Hepatocyte (in vitro differentiated cells): ENCODE measurements around the gene RUFY4. TPM values are rescaled to one million over a fixed set of nuclear protein-coding genes. Genes with fewer than 3 reads are reported as not detected.

Source experiments
- DNase-seq: peaks from one replicate; pipeline ENCODE4 v3.0.0-alpha.2; 2016; ENCODE audit warnings: low spot score
- H2AFZ ChIP-seq: fragments of 200-600 bp; sonication (generic); 2 replicates; pipeline ENCODE4 v1.6.0; 2016; ENCODE audit warnings: antibody characterized with exemption, mild to moderate bottlenecking
- H3K27ac ChIP-seq: fragments of 200-600 bp; sonication (generic); 2 replicates; pipeline ENCODE4 v1.5.1; 2016; ENCODE audit warnings: mild to moderate bottlenecking
- H3K27me3 ChIP-seq: fragments of 200-600 bp; sonication (generic); 2 replicates; pipeline ENCODE4 v1.6.1; 2016
- H3K36me3 ChIP-seq: fragments of 200-600 bp; sonication (generic); replicated peaks from 2 replicates; pipeline ENCODE4 v1.5.1; 2016; ENCODE audit warnings: low read depth; ENCODE audit not compliant: insufficient read depth
- H3K4me1 ChIP-seq: fragments of 200-600 bp; sonication (generic); 2 replicates; pipeline ENCODE4 v1.5.1; 2016; ENCODE audit warnings: mild to moderate bottlenecking, moderate library complexity; ENCODE audit not compliant: insufficient read depth
- H3K4me2 ChIP-seq: fragments of 200-600 bp; sonication (generic); 2 replicates; pipeline ENCODE4 v1.6.0; 2016
- H3K4me3 ChIP-seq: fragments of 200-600 bp; sonication (generic); 2 replicates; pipeline ENCODE4 v1.5.1; 2016; ENCODE audit warnings: mild to moderate bottlenecking
- H3K79me2 ChIP-seq: fragments of 200-600 bp; sonication (generic); 2 replicates; pipeline ENCODE4 v1.6.0; 2017; ENCODE audit warnings: mild to moderate bottlenecking
- H3K9me2 ChIP-seq: fragments of 200-600 bp; sonication (generic); replicated peaks from 2 replicates; pipeline ENCODE4 v1.6.0; 2017; ENCODE audit warnings: mild to moderate bottlenecking; ENCODE audit not compliant: insufficient read depth
- H3K9me3 ChIP-seq: fragments of 200-600 bp; sonication (generic); 2 replicates; pipeline ENCODE4 v1.5.1; 2016; ENCODE audit warnings: low read depth, mild to moderate bottlenecking
- H4K20me1 ChIP-seq: fragments of 200-600 bp; sonication (generic); 2 replicates; pipeline ENCODE4 v1.6.0; 2016; ENCODE audit warnings: mild to moderate bottlenecking; ENCODE audit not compliant: insufficient read depth, poor library complexity, severe bottlenecking
- EZH2 ChIP-seq: fragments of 200-600 bp; sonication (generic); IDR thresholded peaks from 2 replicates; pipeline ENCODE4 v1.6.1; 2016; ENCODE audit warnings: antibody characterized with exemption, mild to moderate bottlenecking, borderline replicate concordance
- EZH2phosphoT487 ChIP-seq: fragments of 200-600 bp; sonication (generic); IDR thresholded peaks from one replicate; pipeline ENCODE4 v1.6.1; 2018; ENCODE audit warnings: antibody characterized with exemption, mild to moderate bottlenecking, low read depth, moderate library complexity; ENCODE audit not compliant: unreplicated experiment, severe bottlenecking
- WGBS: methylation state at CpG from one replicate; pipeline ENCODE4 v1.1.6; 2016; ENCODE audit warnings: low lambda C conversion rate; ENCODE audit errors: missing lambda C conversion rate; 5-methylcytosine and 5-hydroxymethylcytosine counted together
- polyA plus RNA-seq: library from polyadenylated mRNA; unstranded; fragments of >200 nt; fragmentation: Nextera tagmentation; extraction: Ambion mirVana; gene quantifications from 2 replicates; pipeline ENCODE4 v1.2.1, GENCODE V29; 2016
- total RNA-seq: library from RNA; depleted of rRNA; stranded (reverse); fragments of >200 nt; gene quantifications from 2 replicates; pipeline ENCODE4 v1.2.3, GENCODE V29; 2014
- TF ChIP-seq, protein P1 (sequence below): fragments of 200-600 bp; sonication (generic); IDR thresholded peaks from 2 replicates; pipeline ENCODE4 v1.5.1; 2016; ENCODE audit warnings: antibody characterized with exemption, mild to moderate bottlenecking; ENCODE audit not compliant: poor library complexity

Gene RUFY4
- total and polyA plus RNA-seq, 2 experiments from 2014 or later: 0.10 to 1.5 TPM

DNA sequence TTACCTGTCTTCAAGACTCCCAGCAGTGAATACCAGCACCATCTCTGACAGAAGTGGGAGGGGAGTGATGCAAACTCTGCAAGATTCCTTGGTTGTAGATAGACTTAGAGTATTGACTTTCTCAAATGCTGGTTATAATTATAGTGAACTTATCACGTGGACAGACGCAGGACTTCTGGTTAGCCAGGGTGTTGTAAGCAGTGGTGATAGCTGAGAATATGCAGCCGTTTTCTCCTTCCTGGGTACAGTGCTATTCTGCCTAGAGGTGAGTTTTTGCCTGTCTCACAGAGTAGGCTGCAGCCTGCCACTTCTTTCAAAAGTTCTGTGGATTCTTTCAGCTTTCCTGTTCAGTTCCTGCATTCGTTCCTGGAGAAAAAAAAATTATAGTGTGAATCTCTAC lies 56.0 kb downstream of the RUFY4 start:
- no peaks in the 10 kb centered on the region for H3K4me1 ChIP-seq
- 53% methylated on average over 4 of the region's 4 CpGs for WGBS
- H3K4me2 ChIP-seq: no peak overlapping the region
- no peaks in the 10 kb centered on the region for H4K20me1 ChIP-seq
- TF ChIP-seq, protein P1, sequence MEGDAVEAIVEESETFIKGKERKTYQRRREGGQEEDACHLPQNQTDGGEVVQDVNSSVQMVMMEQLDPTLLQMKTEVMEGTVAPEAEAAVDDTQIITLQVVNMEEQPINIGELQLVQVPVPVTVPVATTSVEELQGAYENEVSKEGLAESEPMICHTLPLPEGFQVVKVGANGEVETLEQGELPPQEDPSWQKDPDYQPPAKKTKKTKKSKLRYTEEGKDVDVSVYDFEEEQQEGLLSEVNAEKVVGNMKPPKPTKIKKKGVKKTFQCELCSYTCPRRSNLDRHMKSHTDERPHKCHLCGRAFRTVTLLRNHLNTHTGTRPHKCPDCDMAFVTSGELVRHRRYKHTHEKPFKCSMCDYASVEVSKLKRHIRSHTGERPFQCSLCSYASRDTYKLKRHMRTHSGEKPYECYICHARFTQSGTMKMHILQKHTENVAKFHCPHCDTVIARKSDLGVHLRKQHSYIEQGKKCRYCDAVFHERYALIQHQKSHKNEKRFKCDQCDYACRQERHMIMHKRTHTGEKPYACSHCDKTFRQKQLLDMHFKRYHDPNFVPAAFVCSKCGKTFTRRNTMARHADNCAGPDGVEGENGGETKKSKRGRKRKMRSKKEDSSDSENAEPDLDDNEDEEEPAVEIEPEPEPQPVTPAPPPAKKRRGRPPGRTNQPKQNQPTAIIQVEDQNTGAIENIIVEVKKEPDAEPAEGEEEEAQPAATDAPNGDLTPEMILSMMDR: no peak
- TF ChIP-seq EZH2 (no peak), EZH2phosphoT487 (no peak)
- no peaks in the 10 kb centered on the region for H3K9me2 ChIP-seq
- no peak for DNase-seq
- no peak overlapping the region for H3K4me3 ChIP-seq
- H3K27ac ChIP-seq: no peak overlapping the region
- no peaks in the 10 kb centered on the region for H3K79me2 ChIP-seq
- no peak overlapping the region for H2AFZ ChIP-seq
- no peaks in the 10 kb centered on the region for H3K36me3 ChIP-seq
- H3K27me3 ChIP-seq: no peaks in the 10 kb centered on the region
- H3K9me3 ChIP-seq: no peaks in the 10 kb centered on the region

GRCh38 chr2:218125626-218126080 lies 56.6 kb downstream of the RUFY4 start, which contains the start of gene CXCR2:
TSS of gene CXCR2 (plus strand) at chr2:218126028. CDS start at chr2:218134802, 8,774 bp downstream.
- H3K9me2 ChIP-seq: no peaks in the 10 kb centered on the region
- H3K36me3 ChIP-seq: no peaks in the 10 kb centered on the region
- no peak within 1 kb of the TSS for H2AFZ ChIP-seq
- no peak within 1 kb of the TSS for H3K4me3 ChIP-seq
- no peak within 1 kb of the TSS for H3K27ac ChIP-seq
- H3K4me1 ChIP-seq: no peaks in the 10 kb centered on the region
- H3K4me2 ChIP-seq: no peak within 1 kb of the TSS
- WGBS: 85% methylated on average over 8 of the region's 8 CpGs
- TF ChIP-seq EZH2phosphoT487 (no peak), EZH2 (no peak)
- TF ChIP-seq, protein P1: no peak
- no peak for DNase-seq
- H3K79me2 ChIP-seq: no peaks in the 10 kb centered on the region
- H4K20me1 ChIP-seq: no peaks in the 10 kb centered on the region
- no peaks in the 10 kb centered on the region for H3K9me3 ChIP-seq
- H3K27me3 ChIP-seq: no peaks in the 10 kb centered on the region

GRCh38 chr2:218127929-218128455 lies 58.9 kb downstream of the RUFY4 start:
- H2AFZ ChIP-seq: no peak overlapping the region
- H3K4me2 ChIP-seq: no peak overlapping the region
- no peaks in the 10 kb centered on the region for H3K9me3 ChIP-seq
- no peak overlapping the region for H3K27ac ChIP-seq
- no peaks in the 10 kb centered on the region for H4K20me1 ChIP-seq
- H3K79me2 ChIP-seq: no peaks in the 10 kb centered on the region
- TF ChIP-seq EZH2 (no peak), EZH2phosphoT487 (no peak)
- TF ChIP-seq, protein P1: no peak
- 85% methylated on average over 3 of the region's 3 CpGs for WGBS
- no peak overlapping the region for H3K4me3 ChIP-seq
- H3K9me2 ChIP-seq: no peaks in the 10 kb centered on the region
- no peaks in the 10 kb centered on the region for H3K36me3 ChIP-seq
- H3K27me3 ChIP-seq: no peaks in the 10 kb centered on the region
- no peaks in the 10 kb centered on the region for H3K4me1 ChIP-seq
- DNase-seq: no peak
